ENCODE data around the gene BBC3.
"Not testable (repeated sequence)": the region's sequence is repeated elsewhere in the genome, so short reads cannot be mapped to it uniquely, and the experiment has no call there.

Gene BBC3

GRCh38 chr19:47230921-47231214 is at the start of gene BBC3:
TSS of gene BBC3 (minus strand) at chr19:47231199. CDS start at chr19:47228431, 2,768 bp downstream.
- no peak for DNase-seq (ENCODE audit: low read depth in 2 of 2)

- DNase-seq (ENCODE audit: low read depth in 2 of 2): peak; percentile 45 to 50
Measured at GRCh38 chr19:47280183-47280797, 49.3 kb upstream of the BBC3 start.

GRCh38 chr19:47276513-47276912 is 45.5 kb upstream of the BBC3 start:
- not testable (repeated sequence) for DNase-seq (ENCODE audit: low read depth in 2 of 2)

- no peak for DNase-seq (ENCODE audit: low read depth in 2 of 2)
Measured at GRCh38 chr19:47275791-47276461, 44.9 kb upstream of the BBC3 start.

GRCh38 chr19:47274891-47275761 is 44.1 kb upstream of the BBC3 start:
- no peak for DNase-seq (ENCODE audit: low read depth in 2 of 2)

GRCh38 chr19:47274071-47274890 is 43.3 kb upstream of the BBC3 start, which contains the start of gene INAFM1:
TSS of gene INAFM1 (plus strand) at chr19:47274885. CDS start at chr19:47274920, 35 bp downstream.
- DNase-seq (ENCODE audit: low read depth in 2 of 2): peak; percentile 95 to 98

GRCh38 chr19:47273313-47274070 is 42.5 kb upstream of the BBC3 start:
- peak; percentile 84 to 85 for DNase-seq (ENCODE audit: low read depth in 2 of 2)

GRCh38 chr19:47272448-47273312 is 41.7 kb upstream of the BBC3 start:
- DNase-seq (ENCODE audit: low read depth in 2 of 2): no peak

GRCh38 chr19:47271949-47272348 is 41.0 kb upstream of the BBC3 start:
- no peak for DNase-seq (ENCODE audit: low read depth in 2 of 2)

- no peak for DNase-seq (ENCODE audit: low read depth in 2 of 2)
Measured at GRCh38 chr19:47270408-47270807, 39.4 kb upstream of the BBC3 start.

- DNase-seq (ENCODE audit: low read depth in 2 of 2): no peak
Measured at GRCh38 chr19:47269596-47269995, 38.6 kb upstream of the BBC3 start.

GRCh38 chr19:47268028-47268427 is 37.0 kb upstream of the BBC3 start:
- no peak for DNase-seq (ENCODE audit: low read depth in 2 of 2)

- no peak for DNase-seq (ENCODE audit: low read depth in 2 of 2)
Measured at GRCh38 chr19:47267350-47267759, 36.4 kb upstream of the BBC3 start.

- DNase-seq (ENCODE audit: low read depth in 2 of 2): no peak
Measured at GRCh38 chr19:47266401-47266941, 35.5 kb upstream of the BBC3 start.

- DNase-seq (ENCODE audit: low read depth in 2 of 2): no peak
Measured at GRCh38 chr19:47264629-47265028, 33.6 kb upstream of the BBC3 start.

- not testable (repeated sequence) for DNase-seq (ENCODE audit: low read depth in 2 of 2)
Measured at GRCh38 chr19:47261946-47262793, 31.2 kb upstream of the BBC3 start.

- no peak for DNase-seq (ENCODE audit: low read depth in 2 of 2)
Measured at GRCh38 chr19:47260476-47260875, 29.5 kb upstream of the BBC3 start.

GRCh38 chr19:47258895-47259555 is 28.0 kb upstream of the BBC3 start:
- no peak for DNase-seq (ENCODE audit: low read depth in 2 of 2)

Data from stimulated activated CD8-positive, alpha-beta memory T cell treated with anti-CD3 and anti-CD28 coated beads, Interleukin-15, amount 100 ng/mL, for 48 hours (primary cell).